Measurements from ENCODE around the gene CCDC28B. TPM values are rescaled to one million over a fixed set of nuclear protein-coding genes. Genes with fewer than 3 reads are reported as not detected.

CCDC28B gene
- total and polyA plus RNA-seq, 9 donors: 2.3 to 9.4 (median 6.2) TPM

DNA sequence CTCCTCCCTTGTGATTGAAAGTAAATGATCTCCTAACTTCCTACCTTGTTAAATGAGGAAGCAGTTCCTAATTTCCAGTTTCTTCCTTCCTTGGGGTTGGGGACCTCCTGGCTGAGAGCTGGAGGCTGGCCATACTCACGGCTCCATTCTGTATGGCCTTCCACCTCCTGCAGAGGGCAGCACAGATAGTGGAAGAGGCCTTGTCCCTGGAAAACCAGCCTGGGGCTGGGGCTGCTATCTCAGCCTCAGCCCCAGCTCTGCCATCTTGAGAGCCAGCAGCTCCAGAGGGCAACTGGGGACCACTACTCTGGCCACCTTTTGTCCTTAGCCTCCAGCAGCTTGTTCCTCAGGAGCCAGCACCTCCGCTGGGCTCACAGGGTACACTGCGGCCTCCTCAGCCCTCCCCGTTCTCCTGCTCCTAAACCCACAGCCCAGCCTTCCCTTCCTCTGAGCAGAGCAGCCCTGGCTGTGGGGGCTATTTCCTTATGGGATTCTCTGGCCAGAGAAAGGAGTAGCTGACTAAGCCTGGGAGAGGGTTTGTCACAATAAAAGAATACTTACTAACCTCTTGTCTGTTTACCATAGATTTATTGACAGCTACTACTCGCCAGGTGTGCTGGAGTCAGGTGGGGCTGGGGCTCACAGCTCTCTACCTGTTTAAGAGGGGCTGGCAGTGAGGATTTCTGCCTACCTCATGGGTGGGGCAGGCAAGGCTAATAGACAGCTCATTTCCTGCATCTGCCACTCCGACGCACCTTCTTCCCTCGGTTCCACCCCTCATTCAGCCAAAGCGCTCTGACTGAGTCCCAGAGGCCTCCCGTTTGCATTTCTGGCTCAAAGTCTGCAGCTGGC is 15.5 kb downstream of the CCDC28B start:
- intact Hi-C loops (cut with DNase I): no loop called here
- DNase-seq: peak; percentile 60 to 75 (median 65)
- H3K36me3 ChIP-seq: no peaks in the 10 kb centered on the region

DNA sequence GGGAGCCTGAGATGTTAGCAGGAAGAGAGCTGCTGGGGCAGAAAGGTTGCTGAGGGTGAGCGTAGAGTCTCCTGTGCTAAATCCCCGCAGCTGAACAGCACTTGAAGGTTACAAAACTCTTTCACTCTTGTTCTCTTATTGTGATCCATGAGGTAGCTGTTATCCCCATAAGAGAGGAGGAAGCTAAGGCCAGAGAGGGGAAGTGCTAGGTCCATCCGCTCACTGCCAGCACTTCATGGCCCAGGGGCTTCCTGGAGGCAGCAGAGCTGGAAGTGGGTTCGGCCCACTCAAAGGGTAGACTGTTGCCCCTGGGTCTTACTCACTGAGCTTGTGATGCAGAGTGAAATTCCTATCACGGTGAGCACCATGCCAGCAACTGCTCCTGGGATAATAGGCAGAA is 16.2 kb downstream of the CCDC28B start:
- no peaks in the 10 kb centered on the region for H3K36me3 ChIP-seq
- H3K9me3 ChIP-seq: no peaks in the 10 kb centered on the region
- H3K27ac ChIP-seq: no peak overlapping the region
- DNase-seq: no peak
- H3K4me1 ChIP-seq (ENCODE audit: insufficient read depth): peaks cover 9% of the 10 kb centered on the region
- no peaks in the 10 kb centered on the region for H3K27me3 ChIP-seq
- H3K4me3 ChIP-seq: no peak overlapping the region
- TF ChIP-seq EP300 (IDR thresholded peaks at IDR 0.05) (no peak), POLR2A (IDR thresholded peaks at IDR 0.05) (no peak)
- TF ChIP-seq, protein P1, sequence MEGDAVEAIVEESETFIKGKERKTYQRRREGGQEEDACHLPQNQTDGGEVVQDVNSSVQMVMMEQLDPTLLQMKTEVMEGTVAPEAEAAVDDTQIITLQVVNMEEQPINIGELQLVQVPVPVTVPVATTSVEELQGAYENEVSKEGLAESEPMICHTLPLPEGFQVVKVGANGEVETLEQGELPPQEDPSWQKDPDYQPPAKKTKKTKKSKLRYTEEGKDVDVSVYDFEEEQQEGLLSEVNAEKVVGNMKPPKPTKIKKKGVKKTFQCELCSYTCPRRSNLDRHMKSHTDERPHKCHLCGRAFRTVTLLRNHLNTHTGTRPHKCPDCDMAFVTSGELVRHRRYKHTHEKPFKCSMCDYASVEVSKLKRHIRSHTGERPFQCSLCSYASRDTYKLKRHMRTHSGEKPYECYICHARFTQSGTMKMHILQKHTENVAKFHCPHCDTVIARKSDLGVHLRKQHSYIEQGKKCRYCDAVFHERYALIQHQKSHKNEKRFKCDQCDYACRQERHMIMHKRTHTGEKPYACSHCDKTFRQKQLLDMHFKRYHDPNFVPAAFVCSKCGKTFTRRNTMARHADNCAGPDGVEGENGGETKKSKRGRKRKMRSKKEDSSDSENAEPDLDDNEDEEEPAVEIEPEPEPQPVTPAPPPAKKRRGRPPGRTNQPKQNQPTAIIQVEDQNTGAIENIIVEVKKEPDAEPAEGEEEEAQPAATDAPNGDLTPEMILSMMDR (IDR thresholded peaks at IDR 0.05): no peak
- WGBS, 3 donors: 84 to 90% (median 90%) methylated on average over 5 of the region's 5 CpGs
- intact Hi-C loops (cut with DNase I): no loop called here

More for the DNA sequence above, 15.5 kb downstream of the CCDC28B start:
- WGBS, 3 donors: 71 to 76% (median 72%) methylated on average over 10 of the region's 10 CpGs
- TF ChIP-seq, protein P1 (IDR thresholded peaks at IDR 0.05): peak; percentile 48 to 55 (median 54)
- TF ChIP-seq POLR2A (IDR thresholded peaks at IDR 0.05): no peak
- TF ChIP-seq EP300 (IDR thresholded peaks at IDR 0.05): no peak
- Histone ChIP-seq H3K27me3 (no peaks in the 10 kb centered on the region), H3K4me3 (no peak overlapping the region), H3K4me1 (ENCODE audit: insufficient read depth) (peaks cover 4% of the 10 kb centered on the region), H3K9me3 (no peaks in the 10 kb centered on the region), H3K27ac (peak overlapping the region in 1 of 2 donors; percentile 43)

DNA sequence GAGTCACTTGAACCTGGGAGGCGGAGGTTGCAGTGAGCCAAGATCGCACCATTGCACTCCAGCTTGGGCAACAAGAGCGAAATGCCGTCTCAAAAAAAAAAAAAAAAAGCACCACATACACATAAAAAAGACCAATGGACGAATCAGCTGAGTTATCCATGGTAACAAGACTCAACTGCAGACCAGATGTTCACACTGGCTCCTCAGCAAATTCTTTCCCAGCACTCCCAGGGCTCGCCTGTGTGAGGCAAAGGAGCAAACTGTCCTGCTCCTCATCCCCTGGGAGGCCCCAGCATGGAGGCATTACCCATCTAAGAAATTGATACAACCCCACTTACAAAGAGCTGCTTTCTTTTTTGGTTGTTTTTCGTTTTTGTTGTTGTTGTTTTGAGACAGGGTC is 18.6 kb downstream of the CCDC28B start:
- WGBS, 3 donors: 76 to 84% (median 81%) methylated on average over 7 of the region's 7 CpGs
- intact Hi-C loops (cut with DNase I): no loop called here

DNA sequence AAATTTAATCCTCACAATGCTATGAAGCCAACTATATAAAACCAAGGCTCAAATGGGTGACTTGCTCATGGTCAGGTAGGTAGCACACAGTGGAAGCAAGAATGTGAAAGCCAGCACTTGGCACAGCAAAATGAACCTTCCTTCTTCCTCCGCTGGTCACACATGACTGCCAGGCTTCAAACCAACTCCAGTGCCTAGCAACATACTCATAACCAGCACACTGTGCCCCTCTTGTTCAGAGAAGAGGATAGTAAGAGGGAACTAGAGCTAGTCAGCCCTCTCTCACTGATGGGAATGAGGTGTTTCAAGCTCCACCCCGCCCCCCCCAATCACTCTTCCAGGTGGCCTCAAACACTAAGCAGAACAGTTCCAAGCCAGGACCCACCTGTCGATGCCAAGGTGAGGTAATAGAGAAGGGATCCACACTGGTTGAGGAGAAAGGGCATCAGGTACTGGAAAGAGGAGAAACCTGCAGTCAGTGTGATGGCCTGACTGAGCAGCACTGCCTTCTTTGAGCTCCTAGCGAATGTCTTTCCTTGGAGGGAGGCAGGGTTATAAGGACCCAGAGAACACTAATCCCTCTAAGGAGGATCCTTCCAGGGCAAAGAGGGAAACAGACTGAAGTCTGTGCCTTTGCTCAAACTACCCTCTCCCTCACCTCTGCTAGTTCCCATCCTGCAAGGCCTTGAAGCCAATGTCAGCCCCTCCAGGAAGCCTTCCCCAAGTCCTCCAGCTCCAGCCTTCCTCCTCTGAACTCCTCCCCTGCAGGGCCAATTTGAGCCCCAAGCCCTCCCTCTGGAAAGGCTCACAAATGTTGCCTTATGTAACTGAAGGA is 20.6 kb downstream of the CCDC28B start:
- intact Hi-C loops (cut with DNase I): no loop called here
- Histone ChIP-seq H3K4me3 (peak overlapping the region; percentile 95), H3K27ac (no peak overlapping the region), H3K4me1 (ENCODE audit: insufficient read depth) (peaks cover 9% of the 10 kb centered on the region), H3K36me3 (no peaks in the 10 kb centered on the region), H3K27me3 (no peaks in the 10 kb centered on the region), H3K9me3 (no peaks in the 10 kb centered on the region)
- TF ChIP-seq, protein P1 (IDR thresholded peaks at IDR 0.05): no peak
- TF ChIP-seq POLR2A (IDR thresholded peaks at IDR 0.05) (no peak), EP300 (IDR thresholded peaks at IDR 0.05) (no peak)
- no peak for DNase-seq
- WGBS, 3 donors: 86 to 95% (median 91%) methylated on average over 4 of the region's 4 CpGs

More for the DNA sequence above, 18.6 kb downstream of the CCDC28B start:
- Histone ChIP-seq H3K4me1 (ENCODE audit: insufficient read depth) (peaks cover 9% of the 10 kb centered on the region), H3K36me3 (no peaks in the 10 kb centered on the region), H3K27ac (no peak overlapping the region), H3K27me3 (no peaks in the 10 kb centered on the region), H3K9me3 (no peaks in the 10 kb centered on the region), H3K4me3 (no peak overlapping the region)
- TF ChIP-seq EP300 (IDR thresholded peaks at IDR 0.05): no peak
- TF ChIP-seq, protein P1 (IDR thresholded peaks at IDR 0.05): no peak
- DNase-seq: no peak

Data from ovary (tissue), 9 donors.